ENCODE results near the gene CFTR.

- no peak for TF ChIP-seq BRCA1 (IDR thresholded peaks at IDR 0.05; ENCODE audit: low read depth, low read length)
- no peak for TF ChIP-seq POLR2AphosphoS5 (IDR thresholded peaks at IDR 0.05; ENCODE audit: low read depth, low read length)
- no peak for TF ChIP-seq EZH2 (IDR thresholded peaks at IDR 0.05; ENCODE audit: low read depth, low read length, severe bottlenecking)
- no peak for TF ChIP-seq CTCF (IDR thresholded peaks at IDR 0.05; ENCODE audit: control extremely low read depth in 1 of 3, insufficient read depth in 1 of 3, low read depth in 1 of 3, low read length in 3 of 3)
- no peak for TF ChIP-seq SP2 (IDR thresholded peaks at IDR 0.05; ENCODE audit: low read length)
- TF ChIP-seq EP300 (IDR thresholded peaks at IDR 0.05; ENCODE audit: borderline replicate concordance in 1 of 2, low read depth in 2 of 2, low read length in 2 of 2): no peak
- no peak for TF ChIP-seq SIN3A (conservative IDR thresholded peaks at IDR 0.05 in 1 of 2, IDR thresholded peaks at IDR 0.05 in 1 of 2; ENCODE audit: low read depth in 1 of 2, low read length in 2 of 2)
- TF ChIP-seq POLR2A (IDR thresholded peaks at IDR 0.05; ENCODE audit: control extremely low read depth in 1 of 2, low read depth in 2 of 2, low read length in 2 of 2): no peak
Measured at GRCh38 chr7:117637937-117638336, 158.1 kb downstream of the CFTR start.
